GM23338 (cell line): ENCODE measurements around the gene PHC2. TPM values are rescaled to one million over a fixed set of nuclear protein-coding genes. Genes with fewer than 3 reads are reported as not detected.

Source experiments
- ATAC-seq: fragments of 200-7000 bp; cut with Tn5 transposase; 3 replicates; pipeline ENCODE4 v1.9.1; 2020
- DNase-seq: peaks from one replicate; pipeline ENCODE4 v3.0.0-alpha.2; 2015; ENCODE audit warnings: low spot score
- H2AFZ ChIP-seq: fragments of 200-600 bp; sonication (generic); 2 replicates; pipeline ENCODE4 v1.8.0; 2016; ENCODE audit warnings: antibody characterized with exemption, mild to moderate bottlenecking, moderate library complexity
- H3F3A ChIP-seq: fragments of 200-600 bp; sonication (generic); replicated peaks from 2 replicates; pipeline ENCODE4 v1.8.0; 2017; ENCODE audit warnings: antibody characterized with exemption, mixed run types, low read depth
- H3K27ac ChIP-seq: fragments of 200-600 bp; sonication (generic); 2 replicates; pipeline ENCODE4 v1.6.1; 2016; ENCODE audit warnings: low read depth
- H3K27me3 ChIP-seq: fragments of 200-600 bp; sonication (generic); 2 replicates; pipeline ENCODE4 v1.8.0; 2016; ENCODE audit warnings: mild to moderate bottlenecking, mixed run types, moderate library complexity; ENCODE audit not compliant: insufficient read depth
- H3K36me3 ChIP-seq: fragments of 200-600 bp; sonication (generic); 2 replicates; pipeline ENCODE4 v1.8.0; 2016; ENCODE audit warnings: mild to moderate bottlenecking; ENCODE audit not compliant: insufficient read depth
- H3K4me1 ChIP-seq: fragments of 200-600 bp; sonication (generic); 2 replicates; pipeline ENCODE4 v1.8.0; 2016; ENCODE audit warnings: mild to moderate bottlenecking, moderate library complexity; ENCODE audit not compliant: insufficient read depth
- H3K4me2 ChIP-seq: fragments of 200-600 bp; sonication (generic); 2 replicates; pipeline ENCODE4 v1.7.1; 2017; ENCODE audit warnings: mixed run types
- H3K4me3 ChIP-seq: fragments of 200-600 bp; sonication (generic); 2 replicates; pipeline ENCODE4 v1.6.1; 2016; ENCODE audit warnings: mixed run types
- H3K79me2 ChIP-seq: fragments of 200-600 bp; sonication (generic); replicated peaks from 2 replicates; pipeline ENCODE4 v1.8.0; 2017; ENCODE audit warnings: mild to moderate bottlenecking; ENCODE audit not compliant: insufficient read depth
- H3K9me2 ChIP-seq: fragments of 200-600 bp; sonication (generic); 2 replicates; pipeline ENCODE4 v1.8.0; 2017; ENCODE audit not compliant: insufficient read depth
- H4K20me1 ChIP-seq: fragments of 200-600 bp; sonication (generic); replicated peaks from 2 replicates; pipeline ENCODE4 v1.8.0; 2017; ENCODE audit warnings: mild to moderate bottlenecking; ENCODE audit not compliant: insufficient read depth
- H3K27ac Mint-ChIP-seq: 2 replicates; pipeline ENCODE4 v1.8.0; 2020; ENCODE audit warnings: inconsistent platforms, mild to moderate bottlenecking, moderate library complexity, mixed read lengths
- H3K27me3 Mint-ChIP-seq: 3 replicates; pipeline ENCODE4 v1.8.0; 2022; ENCODE audit warnings: low read depth, mild to moderate bottlenecking, moderate library complexity, mixed read lengths, inconsistent platforms; ENCODE audit not compliant: insufficient read depth, poor library complexity
- H3K36me3 Mint-ChIP-seq: 3 replicates; pipeline ENCODE4 v1.8.0; 2021; ENCODE audit warnings: low read depth, mild to moderate bottlenecking, inconsistent platforms, moderate library complexity, mixed read lengths
- H3K4me1 Mint-ChIP-seq: 3 replicates; pipeline ENCODE4 v1.8.0; 2020; ENCODE audit warnings: mild to moderate bottlenecking, inconsistent platforms, mixed read lengths
- H3K4me3 Mint-ChIP-seq: 3 replicates; pipeline ENCODE4 v1.8.0; 2021; ENCODE audit warnings: moderate library complexity, mild to moderate bottlenecking, inconsistent platforms, mixed read lengths
- H3K9me3 Mint-ChIP-seq: 3 replicates; pipeline ENCODE4 v1.8.0; 2020; ENCODE audit warnings: moderate library complexity, mild to moderate bottlenecking, inconsistent platforms, mixed read lengths
- CTCF ChIP-seq, 2 experiments: fragments of 200-600 bp in 1 of 2; sonication (generic) in 1 of 2; conservative IDR thresholded peaks; 2 replicates each; pipeline versions ENCODE4 v1.5.1 to v1.6.1; 2016 to 2017; ENCODE audit warnings: antibody characterized with exemption in 2 of 2, low read depth in 2 of 2, mild to moderate bottlenecking in 2 of 2, moderate library complexity in 1 of 2
- EZH2 ChIP-seq: fragments of 200-600 bp; sonication (generic); IDR thresholded peaks from one replicate; pipeline ENCODE4 v1.8.0; 2017; ENCODE audit warnings: antibody characterized with exemption, mild to moderate bottlenecking, low read depth; ENCODE audit not compliant: unreplicated experiment
- JUNB ChIP-seq: IDR thresholded peaks from one replicate; pipeline ENCODE4 v1.6.1; 2016; ENCODE audit warnings: antibody characterized with exemption; ENCODE audit not compliant: unreplicated experiment
- POLR2AphosphoS5 ChIP-seq: IDR thresholded peaks from 2 replicates; pipeline ENCODE4 v1.6.1; 2016; ENCODE audit warnings: antibody characterized with exemption, low read depth
- REST ChIP-seq: IDR thresholded peaks from one replicate; pipeline ENCODE4 v1.6.1; 2018; ENCODE audit warnings: antibody characterized with exemption; ENCODE audit not compliant: unreplicated experiment
- STAT1 ChIP-seq: IDR thresholded peaks from one replicate; pipeline ENCODE4 v1.6.1; 2016; ENCODE audit warnings: antibody characterized with exemption; ENCODE audit not compliant: unreplicated experiment
- ZNF114 ChIP-seq: fragments of 250-450 bp; sonication (Bioruptor Pico); IDR thresholded peaks from 2 replicates; pipeline ENCODE4 v1.5.0; 2020; ENCODE audit warnings: mild to moderate bottlenecking, moderate library complexity
- ZNF462 ChIP-seq: fragments of 250-450 bp; sonication (Bioruptor Pico); IDR thresholded peaks from 2 replicates; pipeline ENCODE4 v1.5.0; 2020; ENCODE audit warnings: mild to moderate bottlenecking, moderate library complexity
- polyA plus RNA-seq: library from polyadenylated mRNA; unstranded; fragments of >200 nt; fragmentation: Nextera tagmentation; extraction: Ambion mirVana; gene quantifications from 2 replicates; pipeline ENCODE4 v1.2.1, GENCODE V29; 2016
- total RNA-seq: library from RNA; depleted of rRNA; stranded (reverse); fragments of >200 nt; shearing (Covaris generic); gene quantifications from 2 replicates; pipeline ENCODE4 v1.2.3, GENCODE V29; 2014

The PHC2 gene
- total and polyA plus RNA-seq, 2 experiments from 2014 or later, result 1.7 to 7.3 TPM

- Mint-ChIP-seq H3K36me3 (no peaks in the 10 kb centered on the region), H3K27me3 (peaks cover 9% of the 10 kb centered on the region), H3K27ac (no peak overlapping the region), H3K4me1 (peaks cover 12% of the 10 kb centered on the region), H3K4me3 (no peak overlapping the region), H3K9me3 (no peaks in the 10 kb centered on the region)
- no peaks in the 10 kb centered on the region for H3K27me3 ChIP-seq
- no peak overlapping the region for H3K27ac ChIP-seq
- H2AFZ ChIP-seq, result no peak overlapping the region
- H3K4me2 ChIP-seq, result no peak overlapping the region
- H3K4me3 ChIP-seq, result no peak overlapping the region
- no peaks in the 10 kb centered on the region for H4K20me1 ChIP-seq
- no peaks in the 10 kb centered on the region for H3K79me2 ChIP-seq
- TF ChIP-seq STAT1 (no peak), ZNF114 (CRISPR knock-in tag) (no peak), POLR2AphosphoS5 (no peak), CTCF (conservative IDR thresholded peaks at IDR 0.05; ENCODE audit: low read depth in 2 of 2) (no peak), ZNF462 (no peak)
- ATAC-seq, result no peak
- no peaks in the 10 kb centered on the region for H3K4me1 ChIP-seq
- H3K36me3 ChIP-seq, result no peaks in the 10 kb centered on the region
- no peaks in the 10 kb centered on the region for H3F3A ChIP-seq
- no peak for DNase-seq
- no peaks in the 10 kb centered on the region for H3K9me2 ChIP-seq
Measured at GRCh38 chr1:33316601-33317000, 114.3 kb downstream of the PHC2 start.

- Histone ChIP-seq H3F3A (no peaks in the 10 kb centered on the region), H3K4me3 (no peak overlapping the region), H3K4me2 (no peak overlapping the region), H3K79me2 (no peaks in the 10 kb centered on the region), H3K36me3 (no peaks in the 10 kb centered on the region), H3K9me2 (no peaks in the 10 kb centered on the region), H3K4me1 (no peaks in the 10 kb centered on the region), H3K27me3 (no peaks in the 10 kb centered on the region), H2AFZ (no peak overlapping the region), H4K20me1 (no peaks in the 10 kb centered on the region), H3K27ac (no peak overlapping the region)
- no peak overlapping the region for H3K27ac Mint-ChIP-seq
- DNase-seq, result no peak
- peaks cover 12% of the 10 kb centered on the region for H3K27me3 Mint-ChIP-seq
- no peak overlapping the region for H3K4me3 Mint-ChIP-seq
- H3K4me1 Mint-ChIP-seq, result peaks cover 12% of the 10 kb centered on the region
- no peaks in the 10 kb centered on the region for H3K36me3 Mint-ChIP-seq
- ATAC-seq, result no peak
- peaks cover 3% of the 10 kb centered on the region; the same call in 2 of the 3 replicates for H3K9me3 Mint-ChIP-seq
- TF ChIP-seq CTCF (conservative IDR thresholded peaks at IDR 0.05; ENCODE audit: low read depth in 2 of 2) (no peak), STAT1 (no peak), REST (no peak), EZH2 (no peak), JUNB (no peak)
Measured at GRCh38 chr1:33314416-33314815, 116.5 kb downstream of the PHC2 start.
